ENCODE results near the gene CPVL.

The CPVL gene

GRCh38 chr7:29040579-29040925, 105.8 kb downstream of the CPVL start:
- FAIRE-seq: no peak

GRCh38 chr7:29039821-29040578, 106.3 kb downstream of the CPVL start:
- FAIRE-seq: no peak

GRCh38 chr7:29038463-29038862, 107.9 kb downstream of the CPVL start:
- FAIRE-seq: no peak

- FAIRE-seq: no peak
Observed at GRCh38 chr7:29035044-29035740, 111.1 kb downstream of the CPVL start.

GRCh38 chr7:29033584-29033983, 112.8 kb downstream of the CPVL start:
- no peak for FAIRE-seq

GRCh38 chr7:29032146-29032545, 114.2 kb downstream of the CPVL start:
- FAIRE-seq: no peak

- FAIRE-seq: no peak
Observed at GRCh38 chr7:29030781-29031275, 115.5 kb downstream of the CPVL start.

- FAIRE-seq: no peak
Observed at GRCh38 chr7:29022291-29022988, 123.9 kb downstream of the CPVL start.

GRCh38 chr7:29019896-29020295, 126.4 kb downstream of the CPVL start:
- no peak for FAIRE-seq

GRCh38 chr7:29019387-29019786, 127.0 kb downstream of the CPVL start:
- FAIRE-seq: no peak

GRCh38 chr7:29017713-29018112, 128.6 kb downstream of the CPVL start:
- FAIRE-seq: no peak

GRCh38 chr7:29014725-29015124, 131.6 kb downstream of the CPVL start:
- FAIRE-seq: no peak

GRCh38 chr7:29013931-29014330, 132.4 kb downstream of the CPVL start:
- FAIRE-seq: no peak

GRCh38 chr7:29013082-29013695, 133.1 kb downstream of the CPVL start:
- FAIRE-seq: no peak

- no peak for FAIRE-seq
Observed at GRCh38 chr7:29009947-29010346, 136.4 kb downstream of the CPVL start.

GRCh38 chr7:29008590-29008989, 137.7 kb downstream of the CPVL start:
- FAIRE-seq: no peak

GRCh38 chr7:29007127-29007526, 139.2 kb downstream of the CPVL start:
- no peak for FAIRE-seq

GRCh38 chr7:29005829-29006228, 140.5 kb downstream of the CPVL start:
- no peak for FAIRE-seq

- no peak for FAIRE-seq
Observed at GRCh38 chr7:29005406-29005805, 140.9 kb downstream of the CPVL start.

GRCh38 chr7:29003703-29004102, 142.6 kb downstream of the CPVL start:
- no peak for FAIRE-seq

GRCh38 chr7:29000717-29001076, 145.6 kb downstream of the CPVL start:
- FAIRE-seq: no peak

- no peak for FAIRE-seq
Observed at GRCh38 chr7:28999895-29000716, 146.2 kb downstream of the CPVL start.
